ENCODE measurements around the gene GRIN3A.

GRIN3A gene

DNA sequence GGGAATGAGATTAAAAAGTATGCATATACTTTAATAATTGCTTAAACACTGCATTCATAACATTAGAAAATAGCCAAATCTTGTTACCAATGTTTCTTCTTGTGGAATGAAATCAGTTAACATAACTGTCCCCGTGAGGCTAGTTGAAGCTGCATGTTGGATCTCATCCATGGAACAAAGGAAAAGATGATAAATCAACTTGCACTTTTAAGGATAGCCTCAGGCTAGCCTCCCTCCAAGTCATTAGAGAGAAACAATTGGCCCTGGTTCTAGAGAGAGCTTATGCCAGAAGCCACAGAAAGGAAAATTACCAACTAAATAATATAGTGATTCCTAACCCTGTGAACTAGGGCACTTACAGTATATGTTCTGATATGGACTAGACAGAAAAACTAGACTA lies 66.9 kb downstream of the GRIN3A start:
- no peak for DNase-seq (ENCODE audit: low read depth)
- H3K4me3 ChIP-seq (ENCODE audit: low read depth, low read length): no peak overlapping the region
- TF ChIP-seq, protein P1, sequence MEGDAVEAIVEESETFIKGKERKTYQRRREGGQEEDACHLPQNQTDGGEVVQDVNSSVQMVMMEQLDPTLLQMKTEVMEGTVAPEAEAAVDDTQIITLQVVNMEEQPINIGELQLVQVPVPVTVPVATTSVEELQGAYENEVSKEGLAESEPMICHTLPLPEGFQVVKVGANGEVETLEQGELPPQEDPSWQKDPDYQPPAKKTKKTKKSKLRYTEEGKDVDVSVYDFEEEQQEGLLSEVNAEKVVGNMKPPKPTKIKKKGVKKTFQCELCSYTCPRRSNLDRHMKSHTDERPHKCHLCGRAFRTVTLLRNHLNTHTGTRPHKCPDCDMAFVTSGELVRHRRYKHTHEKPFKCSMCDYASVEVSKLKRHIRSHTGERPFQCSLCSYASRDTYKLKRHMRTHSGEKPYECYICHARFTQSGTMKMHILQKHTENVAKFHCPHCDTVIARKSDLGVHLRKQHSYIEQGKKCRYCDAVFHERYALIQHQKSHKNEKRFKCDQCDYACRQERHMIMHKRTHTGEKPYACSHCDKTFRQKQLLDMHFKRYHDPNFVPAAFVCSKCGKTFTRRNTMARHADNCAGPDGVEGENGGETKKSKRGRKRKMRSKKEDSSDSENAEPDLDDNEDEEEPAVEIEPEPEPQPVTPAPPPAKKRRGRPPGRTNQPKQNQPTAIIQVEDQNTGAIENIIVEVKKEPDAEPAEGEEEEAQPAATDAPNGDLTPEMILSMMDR (IDR thresholded peaks at IDR 0.05; ENCODE audit: control insufficient read depth, extremely low read depth, insufficient read depth): no peak

DNA sequence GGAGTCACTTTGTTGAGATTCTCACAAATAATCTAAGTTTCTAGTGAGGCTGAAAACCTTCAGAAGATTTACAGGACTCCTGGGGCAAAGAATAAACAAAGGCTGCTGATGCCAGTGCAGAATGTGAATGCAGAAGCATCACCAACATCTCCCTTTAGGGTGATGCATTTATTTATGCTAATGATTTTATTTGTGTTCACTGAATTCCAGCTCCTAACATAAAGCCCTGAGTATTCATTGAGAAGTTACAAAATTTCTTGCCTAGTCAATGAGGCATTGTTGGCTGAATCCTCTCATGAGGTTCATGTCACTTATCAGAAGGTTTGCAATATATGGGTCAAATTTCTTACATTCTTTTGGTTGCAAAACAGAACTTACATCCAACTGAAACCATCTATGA lies 70.0 kb downstream of the GRIN3A start:
- H3K4me3 ChIP-seq (ENCODE audit: low read depth, low read length): no peak overlapping the region
- TF ChIP-seq, protein P1 (IDR thresholded peaks at IDR 0.05; ENCODE audit: control insufficient read depth, extremely low read depth, insufficient read depth): no peak
- DNase-seq (ENCODE audit: low read depth): no peak

DNA sequence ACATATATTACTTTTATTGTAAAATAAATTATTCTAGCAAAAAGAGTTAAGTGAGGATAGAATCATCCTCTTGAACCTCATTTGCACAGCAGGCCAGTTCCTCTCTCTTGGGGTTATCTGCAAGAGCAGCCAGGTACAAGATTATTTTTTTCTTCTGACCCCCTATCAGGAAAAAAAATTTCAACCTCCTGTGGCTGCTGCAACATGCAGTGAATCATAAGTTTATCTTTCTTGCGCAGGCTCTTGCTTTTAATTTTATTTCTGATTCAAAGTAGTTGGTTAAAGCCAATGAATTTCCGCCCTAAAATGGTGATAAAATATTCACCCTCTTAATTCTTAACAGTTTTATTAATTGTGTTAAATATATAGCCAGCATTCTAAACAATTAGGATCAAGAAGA lies 74.0 kb downstream of the GRIN3A start:
- no peak overlapping the region for H3K4me3 ChIP-seq (ENCODE audit: low read depth, low read length)
- DNase-seq (ENCODE audit: low read depth): no peak
- TF ChIP-seq, protein P1 (IDR thresholded peaks at IDR 0.05; ENCODE audit: control insufficient read depth, extremely low read depth, insufficient read depth): no peak

DNA sequence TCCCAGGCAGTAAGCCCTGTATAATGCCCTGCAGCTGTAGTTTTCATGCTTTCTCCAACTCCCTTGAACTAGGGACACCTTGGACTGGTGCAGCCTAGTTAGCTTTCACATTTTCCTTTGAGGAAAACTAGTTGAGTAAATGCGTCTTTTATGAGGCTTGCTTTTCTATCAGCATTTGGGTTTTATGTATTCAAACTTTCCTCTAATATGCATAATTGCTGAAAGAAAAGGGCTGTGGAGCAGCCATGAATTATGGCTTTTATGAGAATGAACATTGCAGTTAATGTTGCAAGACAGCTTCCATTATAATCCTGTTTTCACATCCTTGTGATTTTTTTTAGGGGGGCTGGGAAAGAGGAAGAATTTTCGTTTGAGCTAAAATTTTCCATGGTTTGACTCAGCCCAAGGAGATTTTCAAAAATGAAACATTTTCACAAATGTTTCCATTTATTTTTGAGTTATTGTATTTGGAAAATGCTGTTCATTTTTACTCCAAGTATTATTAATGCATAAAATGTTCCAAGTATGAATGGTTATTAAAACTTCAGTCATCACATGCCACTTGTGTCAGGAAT lies 85.8 kb downstream of the GRIN3A start:
- H3K4me3 ChIP-seq (ENCODE audit: low read depth, low read length): no peak overlapping the region
- DNase-seq (ENCODE audit: low read depth): no peak
- TF ChIP-seq, protein P1 (IDR thresholded peaks at IDR 0.05; ENCODE audit: control insufficient read depth, extremely low read depth, insufficient read depth): no peak

DNA sequence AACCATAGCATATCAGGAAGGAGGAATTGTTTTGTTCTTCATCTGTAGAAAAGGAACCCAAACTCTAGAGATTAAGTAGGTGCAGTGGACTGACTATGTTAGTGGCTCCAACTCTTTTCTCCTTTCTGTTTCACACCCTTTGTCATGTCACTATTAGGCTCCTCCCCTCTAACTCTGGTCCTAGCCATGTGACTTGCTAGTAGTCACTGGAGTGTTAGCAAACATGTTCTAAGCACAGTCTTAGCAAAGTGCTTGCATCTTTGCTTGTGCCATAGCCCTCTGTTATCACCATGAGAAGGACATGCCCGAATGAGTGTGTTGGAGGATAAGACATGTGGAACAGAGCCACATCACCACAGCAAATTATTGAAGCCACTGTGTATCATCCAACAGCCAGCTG lies 88.3 kb downstream of the GRIN3A start:
- no peak overlapping the region for H3K4me3 ChIP-seq (ENCODE audit: low read depth, low read length)
- TF ChIP-seq, protein P1 (IDR thresholded peaks at IDR 0.05; ENCODE audit: control insufficient read depth, extremely low read depth, insufficient read depth): no peak
- no peak for DNase-seq (ENCODE audit: low read depth)

DNA sequence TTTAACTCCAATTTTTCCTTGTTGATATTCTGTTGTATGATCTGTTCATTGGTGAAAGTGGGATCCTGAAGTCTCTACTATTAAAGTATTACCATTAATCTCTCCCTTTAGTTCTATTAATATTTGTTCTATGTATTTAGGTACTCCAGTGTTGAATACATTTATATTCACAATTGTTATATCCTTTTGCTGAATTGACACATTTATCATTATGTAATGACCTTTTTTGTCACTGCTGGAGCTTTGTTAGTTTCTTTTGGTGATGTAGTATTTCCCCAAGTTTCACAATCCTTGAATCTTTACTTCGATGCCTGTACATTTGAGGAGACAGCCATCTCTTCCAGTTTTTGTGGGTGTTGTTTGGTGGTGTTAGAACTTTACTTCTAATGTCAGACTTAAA lies 90.0 kb downstream of the GRIN3A start:
- TF ChIP-seq, protein P1 (IDR thresholded peaks at IDR 0.05; ENCODE audit: control insufficient read depth, extremely low read depth, insufficient read depth): no peak
- no peak overlapping the region for H3K4me3 ChIP-seq (ENCODE audit: low read depth, low read length)
- no peak for DNase-seq (ENCODE audit: low read depth)

Measured in LNCaP clone FGC (cell line).